Neural cell (in vitro differentiated cells): ENCODE results near the gene INS. TPM values are rescaled to one million over a fixed set of nuclear protein-coding genes. Genes with fewer than 3 reads are reported as not detected.

ENCODE experiments used
- H2AFZ ChIP-seq: fragments of 200-600, 300-800 bp; sonication (generic), shearing (Covaris generic); 2 replicates; pipeline ENCODE4 v1.6.0; 2014; ENCODE audit warnings: low read depth, mild to moderate bottlenecking, antibody characterized with exemption, low read length, moderate library complexity
- H3F3A ChIP-seq: fragments of 200-600 bp; shearing (Covaris generic); 2 replicates; pipeline ENCODE4 v1.6.1; 2016; ENCODE audit warnings: mild to moderate bottlenecking, moderate library complexity, mixed read lengths, antibody characterized with exemption, low read length; ENCODE audit not compliant: insufficient read depth, poor library complexity, severe bottlenecking
- H3K27ac ChIP-seq: fragments of 200-600, 300-800 bp; sonication (generic), shearing (Covaris generic); 2 replicates; pipeline ENCODE4 v1.5.1; 2014; ENCODE audit warnings: mild to moderate bottlenecking, low read length, moderate library complexity
- H3K27me3 ChIP-seq: fragments of 300-800, 200-600 bp; sonication (generic), shearing (Covaris generic); 2 replicates; pipeline ENCODE4 v1.6.0; 2014; ENCODE audit warnings: mild to moderate bottlenecking, low read depth, low read length, moderate library complexity; ENCODE audit not compliant: insufficient read depth
- H3K36me3 ChIP-seq: fragments of 300-800, 200-600 bp; sonication (generic), shearing (Covaris generic); 2 replicates; pipeline ENCODE4 v1.5.1; 2014; ENCODE audit warnings: mild to moderate bottlenecking, antibody characterized with exemption, low read length, moderate library complexity; ENCODE audit not compliant: insufficient read depth
- H3K4me2 ChIP-seq: fragments of 300-800, 200-600 bp; sonication (generic), shearing (Covaris generic); 2 replicates; pipeline ENCODE4 v1.6.0; 2014; ENCODE audit warnings: mild to moderate bottlenecking, low read length
- H3K4me3 ChIP-seq: fragments of 300-800, 200-600 bp; sonication (generic), shearing (Covaris generic); 2 replicates; pipeline ENCODE4 v1.5.1; 2014; ENCODE audit warnings: mild to moderate bottlenecking, low read length, moderate library complexity
- H3K79me2 ChIP-seq: fragments of 200-600 bp; shearing (Covaris generic); replicated peaks from 2 replicates; pipeline ENCODE4 v1.6.0; 2014; ENCODE audit warnings: mild to moderate bottlenecking, low read length, moderate library complexity; ENCODE audit not compliant: insufficient read depth
- H3K9ac ChIP-seq: fragments of 300-800, 200-600 bp; sonication (generic), shearing (Covaris generic); 2 replicates; pipeline ENCODE4 v1.6.1; 2016; ENCODE audit warnings: mild to moderate bottlenecking, low read length, mixed read lengths
- H3K9me2 ChIP-seq: fragments of 200-600 bp; shearing (Covaris generic); 2 replicates; pipeline ENCODE4 v1.6.1; 2016; ENCODE audit warnings: mild to moderate bottlenecking, low read length, mixed read lengths; ENCODE audit not compliant: insufficient read depth
- H3K9me3 ChIP-seq: fragments of 200-600, 300-800 bp; sonication (generic), shearing (Covaris generic); 2 replicates; pipeline ENCODE4 v1.6.1; 2016; ENCODE audit warnings: mild to moderate bottlenecking, mixed run types, low read length, moderate library complexity, mixed read lengths
- H4K20me1 ChIP-seq: fragments of 200-600 bp; shearing (Covaris generic); 2 replicates; pipeline ENCODE4 v1.6.1; 2016; ENCODE audit warnings: mild to moderate bottlenecking, mixed run types; ENCODE audit not compliant: insufficient read depth
- EP300 ChIP-seq: fragments of 450-650 bp; conservative IDR thresholded peaks from 2 replicates; pipeline ENCODE4 v1.6.1; 2014; ENCODE audit warnings: antibody characterized with exemption, mild to moderate bottlenecking, moderate library complexity; ENCODE audit not compliant: poor library complexity, severe bottlenecking
- MXI1 ChIP-seq: fragments of 450-650 bp; conservative IDR thresholded peaks from 2 replicates; pipeline ENCODE4 v1.6.1; 2014; ENCODE audit warnings: antibody characterized with exemption, mild to moderate bottlenecking; ENCODE audit not compliant: poor library complexity, severe bottlenecking
- POLR2AphosphoS5 ChIP-seq: IDR thresholded peaks from 2 replicates; pipeline ENCODE4 v1.6.1; 2012
- RAD21 ChIP-seq: fragments of 450-650 bp; conservative IDR thresholded peaks from 2 replicates; pipeline ENCODE4 v1.6.1; 2014; ENCODE audit warnings: antibody characterized with exemption, mild to moderate bottlenecking, moderate library complexity
- SMC3 ChIP-seq: fragments of 450-650 bp; conservative IDR thresholded peaks from 2 replicates; pipeline ENCODE4 v1.6.1; 2014; ENCODE audit warnings: antibody characterized with exemption, mild to moderate bottlenecking, moderate library complexity; ENCODE audit not compliant: poor library complexity
- TAF1 ChIP-seq: IDR thresholded peaks from 2 replicates; pipeline ENCODE4 v1.6.1; 2012; ENCODE audit warnings: low read depth
- polyA plus RNA-seq: library from polyadenylated mRNA; depleted of rRNA; stranded (reverse); fragments of >200 nt; gene quantifications from 2 replicates; pipeline ENCODE4 v1.2.3, GENCODE V29; 2014
- TF ChIP-seq, protein P1 (sequence below): fragments of 450-650 bp; IDR thresholded peaks from 2 replicates; pipeline ENCODE4 v1.5.1; 2014; ENCODE audit warnings: antibody characterized with exemption, mild to moderate bottlenecking, moderate library complexity; ENCODE audit not compliant: poor library complexity, severe bottlenecking
- TF ChIP-seq, protein P2 (sequence below): IDR thresholded peaks from 2 replicates; pipeline ENCODE4 v1.6.1; 2012; ENCODE audit warnings: borderline replicate concordance

Gene INS
- polyA plus RNA-seq, 1 donor from 2014 or later = not detected

DNA sequence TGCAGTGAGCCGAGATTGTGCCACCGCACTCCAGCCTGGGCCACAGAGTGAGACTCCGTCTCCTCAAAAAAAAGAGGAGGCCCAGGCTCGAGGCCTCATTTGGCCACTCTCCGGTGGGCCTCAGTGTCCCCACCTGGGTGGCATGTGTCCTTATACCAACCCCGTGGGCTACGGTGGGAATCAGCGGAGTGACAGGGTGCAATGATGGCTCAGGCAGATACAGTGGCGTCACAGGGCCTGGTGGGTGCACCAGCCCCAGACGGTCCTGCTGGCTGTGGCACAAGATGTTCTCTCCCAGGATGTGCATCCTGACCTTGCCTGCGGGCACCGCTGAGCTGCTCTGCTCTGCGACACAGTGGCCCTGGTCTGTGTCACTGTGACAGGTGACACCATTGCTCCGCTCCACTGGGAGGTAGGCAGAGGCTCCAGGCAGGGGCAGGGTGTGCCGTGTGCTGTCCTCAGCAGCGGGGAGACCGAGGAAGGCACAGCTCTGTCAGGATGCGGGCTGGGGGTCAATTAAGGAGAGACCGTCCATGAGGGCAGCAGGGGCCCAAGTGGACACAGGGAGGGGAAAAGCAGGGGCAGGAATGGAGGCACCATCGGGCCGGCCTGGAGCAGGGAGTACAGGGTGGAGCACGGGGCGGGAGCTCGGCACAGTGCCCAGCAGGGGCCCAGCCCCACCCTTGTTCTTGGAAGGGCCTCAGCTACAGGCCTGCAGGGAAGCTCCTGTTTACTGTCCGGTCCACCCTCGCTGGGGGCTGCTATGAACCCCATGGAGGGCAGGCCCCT lies 32.3 kb upstream of the INS start:
- TF ChIP-seq MXI1 (no peak), EP300 (no peak), POLR2AphosphoS5 (no peak), TAF1 (no peak), SMC3 (no peak), RAD21 (no peak)
- TF ChIP-seq, protein P1, sequence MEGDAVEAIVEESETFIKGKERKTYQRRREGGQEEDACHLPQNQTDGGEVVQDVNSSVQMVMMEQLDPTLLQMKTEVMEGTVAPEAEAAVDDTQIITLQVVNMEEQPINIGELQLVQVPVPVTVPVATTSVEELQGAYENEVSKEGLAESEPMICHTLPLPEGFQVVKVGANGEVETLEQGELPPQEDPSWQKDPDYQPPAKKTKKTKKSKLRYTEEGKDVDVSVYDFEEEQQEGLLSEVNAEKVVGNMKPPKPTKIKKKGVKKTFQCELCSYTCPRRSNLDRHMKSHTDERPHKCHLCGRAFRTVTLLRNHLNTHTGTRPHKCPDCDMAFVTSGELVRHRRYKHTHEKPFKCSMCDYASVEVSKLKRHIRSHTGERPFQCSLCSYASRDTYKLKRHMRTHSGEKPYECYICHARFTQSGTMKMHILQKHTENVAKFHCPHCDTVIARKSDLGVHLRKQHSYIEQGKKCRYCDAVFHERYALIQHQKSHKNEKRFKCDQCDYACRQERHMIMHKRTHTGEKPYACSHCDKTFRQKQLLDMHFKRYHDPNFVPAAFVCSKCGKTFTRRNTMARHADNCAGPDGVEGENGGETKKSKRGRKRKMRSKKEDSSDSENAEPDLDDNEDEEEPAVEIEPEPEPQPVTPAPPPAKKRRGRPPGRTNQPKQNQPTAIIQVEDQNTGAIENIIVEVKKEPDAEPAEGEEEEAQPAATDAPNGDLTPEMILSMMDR = no peak
- TF ChIP-seq, protein P2, sequence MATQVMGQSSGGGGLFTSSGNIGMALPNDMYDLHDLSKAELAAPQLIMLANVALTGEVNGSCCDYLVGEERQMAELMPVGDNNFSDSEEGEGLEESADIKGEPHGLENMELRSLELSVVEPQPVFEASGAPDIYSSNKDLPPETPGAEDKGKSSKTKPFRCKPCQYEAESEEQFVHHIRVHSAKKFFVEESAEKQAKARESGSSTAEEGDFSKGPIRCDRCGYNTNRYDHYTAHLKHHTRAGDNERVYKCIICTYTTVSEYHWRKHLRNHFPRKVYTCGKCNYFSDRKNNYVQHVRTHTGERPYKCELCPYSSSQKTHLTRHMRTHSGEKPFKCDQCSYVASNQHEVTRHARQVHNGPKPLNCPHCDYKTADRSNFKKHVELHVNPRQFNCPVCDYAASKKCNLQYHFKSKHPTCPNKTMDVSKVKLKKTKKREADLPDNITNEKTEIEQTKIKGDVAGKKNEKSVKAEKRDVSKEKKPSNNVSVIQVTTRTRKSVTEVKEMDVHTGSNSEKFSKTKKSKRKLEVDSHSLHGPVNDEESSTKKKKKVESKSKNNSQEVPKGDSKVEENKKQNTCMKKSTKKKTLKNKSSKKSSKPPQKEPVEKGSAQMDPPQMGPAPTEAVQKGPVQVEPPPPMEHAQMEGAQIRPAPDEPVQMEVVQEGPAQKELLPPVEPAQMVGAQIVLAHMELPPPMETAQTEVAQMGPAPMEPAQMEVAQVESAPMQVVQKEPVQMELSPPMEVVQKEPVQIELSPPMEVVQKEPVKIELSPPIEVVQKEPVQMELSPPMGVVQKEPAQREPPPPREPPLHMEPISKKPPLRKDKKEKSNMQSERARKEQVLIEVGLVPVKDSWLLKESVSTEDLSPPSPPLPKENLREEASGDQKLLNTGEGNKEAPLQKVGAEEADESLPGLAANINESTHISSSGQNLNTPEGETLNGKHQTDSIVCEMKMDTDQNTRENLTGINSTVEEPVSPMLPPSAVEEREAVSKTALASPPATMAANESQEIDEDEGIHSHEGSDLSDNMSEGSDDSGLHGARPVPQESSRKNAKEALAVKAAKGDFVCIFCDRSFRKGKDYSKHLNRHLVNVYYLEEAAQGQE = no peak
- Histone ChIP-seq H3K4me2 (no peak overlapping the region), H3K79me2 (no peaks in the 10 kb centered on the region), H3K36me3 (no peaks in the 10 kb centered on the region), H3F3A (no peaks in the 10 kb centered on the region), H3K9ac (no peak overlapping the region), H3K27me3 (no peaks in the 10 kb centered on the region), H3K9me2 (no peaks in the 10 kb centered on the region), H4K20me1 (no peaks in the 10 kb centered on the region), H3K27ac (no peak overlapping the region), H3K4me3 (no peak overlapping the region), H3K9me3 (no peaks in the 10 kb centered on the region), H2AFZ (no peak overlapping the region)

DNA sequence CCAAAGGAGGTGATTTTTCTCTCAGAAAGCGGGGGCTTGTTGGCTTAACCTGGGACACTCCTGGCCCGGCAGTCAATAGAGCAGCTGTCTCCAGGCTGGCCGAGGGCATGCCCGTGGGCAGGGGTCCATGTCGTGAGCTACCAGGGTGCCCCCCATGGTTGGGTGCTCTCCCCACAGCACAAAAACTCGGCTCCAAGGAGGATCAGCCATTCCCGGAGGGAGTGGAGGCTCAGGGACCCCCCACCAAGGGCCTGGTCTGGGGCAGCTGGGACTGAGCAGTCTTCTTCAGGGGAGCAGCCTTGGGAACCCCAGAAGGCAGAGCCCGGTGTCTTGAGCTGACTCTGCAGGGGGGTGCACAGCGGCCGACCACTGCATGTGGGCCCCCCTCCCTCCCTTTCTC lies 31.4 kb upstream of the INS start:
- no peaks in the 10 kb centered on the region for H4K20me1 ChIP-seq
- no peak overlapping the region for H3K4me2 ChIP-seq
- H3K9ac ChIP-seq = no peak overlapping the region
- H3K27ac ChIP-seq = no peak overlapping the region
- no peaks in the 10 kb centered on the region for H3K79me2 ChIP-seq
- H3K36me3 ChIP-seq = no peaks in the 10 kb centered on the region
- no peaks in the 10 kb centered on the region for H3K9me2 ChIP-seq
- H3K27me3 ChIP-seq = no peaks in the 10 kb centered on the region
- no peak for TF ChIP-seq TAF1
- TF ChIP-seq SMC3 = no peak
- H3F3A ChIP-seq = no peaks in the 10 kb centered on the region
- no peak overlapping the region for H3K4me3 ChIP-seq
- no peak overlapping the region for H2AFZ ChIP-seq
- no peaks in the 10 kb centered on the region for H3K9me3 ChIP-seq

DNA sequence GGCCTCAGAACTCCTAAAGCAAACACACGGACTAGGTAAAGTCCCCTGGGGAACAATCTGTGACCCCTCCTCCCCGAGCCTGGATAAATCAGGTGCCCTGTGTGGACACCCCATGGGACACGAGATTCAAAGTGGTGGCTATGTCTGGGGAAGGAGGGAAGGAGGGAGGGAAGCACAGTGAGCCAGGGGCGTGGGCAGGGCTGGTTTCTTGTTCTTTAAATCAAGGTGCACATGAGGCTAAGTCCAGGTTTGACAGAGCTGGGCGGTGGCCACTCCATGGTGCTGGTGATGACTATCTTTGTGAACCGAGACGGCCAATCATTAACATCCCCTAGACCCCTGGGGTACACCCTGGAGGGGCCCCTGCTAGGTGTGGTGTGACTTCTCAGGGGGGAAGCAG lies 30.9 kb upstream of the INS start:
- no peak overlapping the region for H3K9ac ChIP-seq
- H4K20me1 ChIP-seq = no peaks in the 10 kb centered on the region
- H3K27me3 ChIP-seq = no peaks in the 10 kb centered on the region
- H3K36me3 ChIP-seq = no peaks in the 10 kb centered on the region
- H3K27ac ChIP-seq = peak overlapping the region; percentile 73
- no peaks in the 10 kb centered on the region for H3K9me3 ChIP-seq
- H3F3A ChIP-seq = no peaks in the 10 kb centered on the region
- no peaks in the 10 kb centered on the region for H3K79me2 ChIP-seq
- no peak overlapping the region for H3K4me2 ChIP-seq
- no peaks in the 10 kb centered on the region for H3K9me2 ChIP-seq
- H3K4me3 ChIP-seq = no peak overlapping the region
- TF ChIP-seq SMC3 = no peak
- TF ChIP-seq, protein P2 = no peak
- no peak for TF ChIP-seq RAD21
- H2AFZ ChIP-seq = no peak overlapping the region
